ENCODE data around the gene GASK1A.
"Not testable (repeated sequence)": the region's sequence is repeated elsewhere in the genome, so short reads cannot be mapped to it uniquely, and the experiment has no call there.

Gene GASK1A

DNA sequence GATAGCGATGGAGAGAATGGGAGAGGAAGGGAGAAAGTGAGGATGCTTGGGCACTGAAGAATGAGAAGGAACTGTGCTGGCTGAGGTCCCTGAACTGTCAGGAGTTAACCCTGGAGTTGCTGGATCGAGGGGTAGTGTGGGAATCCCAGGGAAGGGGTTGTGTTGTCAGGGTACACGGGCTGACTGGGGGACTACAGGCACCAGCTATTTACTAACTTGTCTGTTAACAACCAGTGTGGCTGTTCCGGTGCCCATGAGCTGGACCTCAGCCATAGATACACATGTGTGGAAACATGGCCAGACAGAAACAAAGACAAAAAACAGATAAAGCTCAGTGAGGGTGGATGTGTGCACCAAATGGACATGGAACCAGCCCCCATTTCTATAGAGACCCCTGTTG, 55.1 kb downstream of the GASK1A start:
- no peaks in the 10 kb centered on the region for H3K9me3 ChIP-seq
- no peaks in the 10 kb centered on the region for H3K27me3 ChIP-seq (ENCODE audit: low read depth)
- in situ Hi-C loops (cut with MboI; ENCODE audit: low sequenced_read_pairs): no loop called here
- H3K4me3 ChIP-seq: no peak overlapping the region
- H3K36me3 ChIP-seq (replicated peaks): no peaks in the 10 kb centered on the region
- DNase-seq (ENCODE audit: low spot score in 2 of 2): no peak
- H3K4me1 ChIP-seq: no peaks in the 10 kb centered on the region

GRCh38 chr3:43034911-43035310, 55.8 kb downstream of the GASK1A start:
- no peaks in the 10 kb centered on the region for H3K36me3 ChIP-seq (replicated peaks)
- no peak for DNase-seq (ENCODE audit: low spot score in 2 of 2)
- no peaks in the 10 kb centered on the region for H3K9me3 ChIP-seq
- H3K27me3 ChIP-seq (ENCODE audit: low read depth): no peaks in the 10 kb centered on the region
- no peaks in the 10 kb centered on the region for H3K4me1 ChIP-seq
- H3K4me3 ChIP-seq: no peak overlapping the region
- in situ Hi-C loops (cut with MboI; ENCODE audit: low sequenced_read_pairs): no loop called here

DNA sequence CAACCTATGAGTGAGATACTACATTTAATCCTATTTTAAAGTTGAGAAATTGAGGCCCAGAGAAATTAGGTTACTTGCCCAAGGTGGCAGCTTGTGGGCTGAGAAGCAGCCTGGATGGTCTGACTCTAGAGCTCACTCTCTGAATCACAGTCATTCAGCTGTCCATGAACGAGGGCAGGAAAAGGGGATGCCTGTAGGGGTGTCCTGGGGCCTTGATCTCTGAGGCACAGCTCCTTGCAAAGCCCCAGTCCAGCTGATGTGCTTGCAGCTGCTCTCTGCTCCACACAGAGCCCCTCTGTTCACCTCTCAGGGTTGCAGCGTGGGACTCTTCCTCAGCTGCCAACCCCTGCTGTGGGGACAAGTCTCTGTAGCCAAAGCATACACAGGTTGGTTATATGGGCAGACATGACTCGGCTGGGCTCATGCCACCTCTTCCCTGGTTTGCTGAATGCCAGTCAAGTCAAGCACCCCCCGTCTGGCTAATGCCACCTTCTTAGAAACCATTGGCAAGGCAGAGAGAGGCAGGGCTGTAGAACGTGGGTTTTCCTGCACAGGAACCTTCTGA, 56.8 kb downstream of the GASK1A start:
- Histone ChIP-seq H3K27me3 (ENCODE audit: low read depth) (no peaks in the 10 kb centered on the region), H3K4me3 (no peak overlapping the region), H3K36me3 (replicated peaks) (no peaks in the 10 kb centered on the region), H3K4me1 (no peaks in the 10 kb centered on the region), H3K9me3 (no peaks in the 10 kb centered on the region)
- no peak for DNase-seq (ENCODE audit: low spot score in 2 of 2)
- in situ Hi-C loops (cut with MboI; ENCODE audit: low sequenced_read_pairs): no loop called here

GRCh38 chr3:43036621-43037423, 57.7 kb downstream of the GASK1A start:
- no peak for DNase-seq (ENCODE audit: low spot score in 2 of 2)
- Histone ChIP-seq H3K4me1 (no peaks in the 10 kb centered on the region), H3K27me3 (ENCODE audit: low read depth) (no peaks in the 10 kb centered on the region), H3K4me3 (no peak overlapping the region), H3K36me3 (replicated peaks) (no peaks in the 10 kb centered on the region), H3K9me3 (no peaks in the 10 kb centered on the region)
- in situ Hi-C loops (cut with MboI; ENCODE audit: low sequenced_read_pairs): no loop called here

DNA sequence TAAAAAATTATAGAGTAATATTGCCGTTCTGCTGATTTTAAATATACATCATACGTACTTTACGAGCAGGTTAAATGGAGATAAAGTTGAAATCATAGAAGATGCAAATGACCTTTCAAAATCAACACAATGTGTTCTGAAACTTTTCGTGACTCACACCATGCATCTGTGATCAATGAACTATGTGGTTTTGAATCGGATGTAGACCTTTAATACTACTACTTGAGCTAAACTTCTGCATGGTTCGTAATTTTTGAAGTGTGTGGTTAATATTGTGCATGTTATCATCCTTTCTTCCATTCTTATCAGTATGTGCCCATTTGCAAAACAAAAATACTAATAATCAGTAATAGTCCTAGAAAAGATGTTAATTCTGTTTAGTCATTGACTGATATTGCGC, 58.9 kb downstream of the GASK1A start:
- no peak for DNase-seq (ENCODE audit: low spot score in 2 of 2)
- H3K27me3 ChIP-seq (ENCODE audit: low read depth): no peaks in the 10 kb centered on the region
- H3K36me3 ChIP-seq (replicated peaks): no peaks in the 10 kb centered on the region
- in situ Hi-C loops (cut with MboI; ENCODE audit: low sequenced_read_pairs): no loop called here
- H3K4me1 ChIP-seq: no peaks in the 10 kb centered on the region
- no peaks in the 10 kb centered on the region for H3K9me3 ChIP-seq
- no peak overlapping the region for H3K4me3 ChIP-seq

DNA sequence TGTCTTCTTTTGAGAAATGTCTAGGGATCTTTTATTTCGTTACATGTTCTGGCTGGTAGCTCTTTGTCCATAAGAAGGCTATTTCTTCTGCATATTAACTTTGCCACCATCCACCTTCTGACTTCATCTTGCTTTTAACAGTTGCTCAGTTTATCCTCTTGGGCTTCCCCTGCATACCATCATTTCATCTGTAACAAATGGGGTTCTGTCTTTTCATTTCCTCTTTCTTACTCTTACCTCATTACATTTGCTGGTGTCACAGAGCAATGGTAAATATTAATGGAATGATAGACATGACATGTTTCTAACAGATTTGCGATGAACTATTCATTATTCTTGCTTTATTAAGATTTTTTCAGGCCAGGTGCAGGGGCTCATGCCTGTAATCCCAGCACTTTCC, 62.4 kb downstream of the GASK1A start:
- Histone ChIP-seq H3K4me3 (no peak overlapping the region), H3K9me3 (no peaks in the 10 kb centered on the region), H3K36me3 (replicated peaks) (no peaks in the 10 kb centered on the region), H3K4me1 (no peaks in the 10 kb centered on the region), H3K27me3 (ENCODE audit: low read depth) (no peaks in the 10 kb centered on the region)
- DNase-seq (ENCODE audit: low spot score in 2 of 2): no peak
- in situ Hi-C loops (cut with MboI; ENCODE audit: low sequenced_read_pairs): no loop called here

DNA sequence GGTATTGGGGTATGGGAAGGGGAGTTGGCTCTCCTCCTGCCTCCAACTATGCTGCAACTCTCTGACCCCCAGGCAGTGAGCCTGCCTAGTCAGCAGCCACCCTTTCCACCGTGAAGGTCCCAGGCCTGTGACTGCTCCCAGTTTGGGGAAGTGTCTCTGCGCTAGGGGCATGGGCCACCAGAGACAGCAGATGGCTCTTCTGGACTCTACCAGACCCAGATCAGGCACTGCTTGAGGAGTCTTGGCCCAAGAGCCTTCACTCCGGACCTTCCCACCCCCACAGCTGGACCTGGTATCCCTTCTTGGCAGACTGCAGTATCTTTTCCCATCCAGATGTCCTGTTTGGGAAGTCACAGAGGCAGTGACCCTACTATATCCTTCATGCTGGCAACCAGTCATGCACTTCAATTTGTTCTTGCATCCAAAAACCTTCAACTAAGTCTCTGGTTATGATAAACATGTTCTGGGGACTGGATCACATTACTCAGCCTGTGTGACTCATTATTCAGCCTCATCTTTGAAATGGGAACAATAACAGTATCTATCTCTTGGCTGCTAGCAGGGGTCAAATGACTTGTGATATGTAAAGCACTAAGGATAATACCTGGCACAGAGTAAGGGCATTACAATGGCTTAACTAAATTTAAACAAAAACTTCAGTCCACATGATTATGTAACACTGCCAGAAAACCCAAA, 64.1 kb downstream of the GASK1A start:
- DNase-seq (ENCODE audit: low spot score in 2 of 2): no peak
- Histone ChIP-seq H3K27me3 (ENCODE audit: low read depth) (no peaks in the 10 kb centered on the region), H3K9me3 (no peaks in the 10 kb centered on the region), H3K4me1 (no peaks in the 10 kb centered on the region), H3K4me3 (no peak overlapping the region), H3K36me3 (replicated peaks) (no peaks in the 10 kb centered on the region)
- in situ Hi-C loops (cut with MboI; ENCODE audit: low sequenced_read_pairs): no loop called here

- no peaks in the 10 kb centered on the region for H3K27me3 ChIP-seq (ENCODE audit: low read depth)
- H3K36me3 ChIP-seq (replicated peaks): no peaks in the 10 kb centered on the region
- in situ Hi-C loops (cut with MboI; ENCODE audit: low sequenced_read_pairs): no loop called here
- no peaks in the 10 kb centered on the region for H3K4me1 ChIP-seq
- no peaks in the 10 kb centered on the region for H3K9me3 ChIP-seq
- H3K4me3 ChIP-seq: no peak overlapping the region
- no peak for DNase-seq (ENCODE audit: low spot score in 2 of 2)
Observed at GRCh38 chr3:43043793-43044192, 64.7 kb downstream of the GASK1A start.

DNA sequence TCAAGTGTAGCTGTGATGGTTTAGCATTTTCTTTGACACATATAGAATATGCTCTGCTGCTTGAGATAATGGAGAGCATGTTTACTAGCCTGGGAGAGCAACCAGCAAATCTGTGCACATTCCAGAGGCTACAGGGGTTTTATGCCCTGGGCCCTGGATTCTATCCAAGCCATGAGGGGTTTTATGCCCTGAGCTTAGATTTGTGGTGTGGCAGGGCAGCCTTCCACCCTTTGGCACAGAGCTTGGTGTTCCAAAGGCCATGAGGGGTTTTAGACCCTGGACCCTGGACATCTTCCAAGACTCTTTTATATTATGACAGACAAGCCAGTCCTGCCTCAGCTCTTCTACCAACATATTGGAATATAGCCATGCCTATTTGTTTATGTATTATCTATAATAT, 66.0 kb downstream of the GASK1A start:
- H3K9me3 ChIP-seq; DNase-seq (ENCODE audit: low spot score in 2 of 2); in situ Hi-C loops (cut with MboI; ENCODE audit: low sequenced_read_pairs); H3K4me3 ChIP-seq; H3K27me3 ChIP-seq (ENCODE audit: low read depth); H3K4me1 ChIP-seq; H3K36me3 ChIP-seq (replicated peaks): not testable (repeated sequence)

DNA sequence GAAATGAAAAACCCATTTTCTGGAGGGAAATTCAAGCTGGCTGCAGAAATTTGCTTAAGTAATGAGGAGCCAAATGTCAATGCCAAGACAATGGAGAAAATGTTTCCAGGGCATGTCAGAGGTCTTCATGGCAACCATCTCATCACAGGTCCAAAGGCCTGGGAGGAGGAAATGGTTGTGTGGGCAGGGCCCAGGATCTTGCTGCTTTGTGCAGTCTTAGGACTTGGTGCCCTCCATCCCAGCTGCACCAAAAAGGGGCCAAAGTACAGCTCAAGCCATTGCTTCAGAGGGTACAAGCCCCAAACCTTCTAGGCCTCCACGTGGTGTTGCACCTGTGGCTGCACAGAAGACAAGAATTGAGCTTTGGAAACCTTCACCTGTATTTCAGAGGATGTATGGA, 67.5 kb downstream of the GASK1A start:
- no peak for DNase-seq (ENCODE audit: low spot score in 2 of 2)
- no peaks in the 10 kb centered on the region for H3K9me3 ChIP-seq
- no peaks in the 10 kb centered on the region for H3K4me1 ChIP-seq
- H3K36me3 ChIP-seq (replicated peaks): no peaks in the 10 kb centered on the region
- no peaks in the 10 kb centered on the region for H3K27me3 ChIP-seq (ENCODE audit: low read depth)
- in situ Hi-C loops (cut with MboI; ENCODE audit: low sequenced_read_pairs): no loop called here
- no peak overlapping the region for H3K4me3 ChIP-seq

- Histone ChIP-seq H3K9me3 (no peaks in the 10 kb centered on the region), H3K36me3 (replicated peaks) (no peaks in the 10 kb centered on the region)
Observed at GRCh38 chr3:43048470-43048869, 69.4 kb downstream of the GASK1A start.

DNA sequence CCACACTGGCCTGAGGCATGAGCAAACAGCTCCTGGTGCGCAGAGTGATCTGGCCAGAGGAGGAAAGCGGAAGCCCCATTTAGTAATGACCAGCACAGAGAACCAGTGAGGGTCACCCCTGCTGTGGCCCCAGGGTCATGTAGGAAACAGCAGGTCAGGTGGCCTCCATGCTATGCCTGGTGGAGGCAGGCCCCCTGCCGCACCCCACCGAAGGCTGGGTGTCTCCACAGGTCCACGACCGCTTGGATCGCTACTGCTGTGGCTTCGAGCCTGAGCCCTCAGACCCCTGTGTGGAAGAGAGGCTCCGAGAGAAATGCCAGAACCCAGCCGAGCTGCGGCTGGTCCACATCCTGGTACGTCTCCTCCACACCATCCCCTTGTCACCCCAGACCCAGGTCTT, 74.2 kb downstream of the GASK1A start:
- Histone ChIP-seq H3K4me1 (no peaks in the 10 kb centered on the region), H3K4me3 (no peak overlapping the region), H3K36me3 (replicated peaks) (no peaks in the 10 kb centered on the region), H3K9me3 (no peaks in the 10 kb centered on the region), H3K27me3 (ENCODE audit: low read depth) (no peaks in the 10 kb centered on the region)
- DNase-seq (ENCODE audit: low spot score in 2 of 2): no peak
- in situ Hi-C loops (cut with MboI; ENCODE audit: low sequenced_read_pairs): no loop called here

More at GRCh38 chr3:43048470-43048869, 69.4 kb downstream of the GASK1A start:
- in situ Hi-C loops (cut with MboI; ENCODE audit: low sequenced_read_pairs): no loop called here
- no peak for DNase-seq (ENCODE audit: low spot score in 2 of 2)
- H3K4me3 ChIP-seq: no peak overlapping the region
- no peaks in the 10 kb centered on the region for H3K4me1 ChIP-seq
- H3K27me3 ChIP-seq (ENCODE audit: low read depth): no peaks in the 10 kb centered on the region

GRCh38 chr3:43054754-43055153, 75.6 kb downstream of the GASK1A start:
- Histone ChIP-seq H3K27me3 (ENCODE audit: low read depth) (no peaks in the 10 kb centered on the region), H3K4me1 (no peaks in the 10 kb centered on the region), H3K9me3 (no peaks in the 10 kb centered on the region), H3K4me3 (no peak overlapping the region), H3K36me3 (replicated peaks) (no peaks in the 10 kb centered on the region)
- in situ Hi-C loops (cut with MboI; ENCODE audit: low sequenced_read_pairs): no loop called here
- no peak for DNase-seq (ENCODE audit: low spot score in 2 of 2)

DNA sequence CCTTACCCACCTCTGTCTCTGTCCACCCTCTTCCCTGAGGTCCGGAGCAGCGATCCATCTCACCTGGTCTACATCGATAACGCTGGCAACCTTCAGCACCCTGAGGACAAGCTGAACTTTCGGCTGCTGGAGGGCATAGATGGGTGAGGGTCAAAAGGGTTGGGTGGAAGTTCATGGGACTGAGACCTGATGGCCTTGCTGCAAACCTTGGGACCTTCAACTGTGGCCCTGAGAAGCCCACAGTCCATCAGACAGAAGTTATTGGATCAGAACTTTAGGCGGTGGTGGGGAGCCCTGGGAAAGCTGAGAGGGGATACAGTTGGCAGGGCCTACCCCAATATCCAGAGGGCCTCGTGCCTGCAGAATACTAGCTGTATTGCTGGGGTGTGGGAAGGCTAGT, 76.3 kb downstream of the GASK1A start:
- in situ Hi-C loops (cut with MboI; ENCODE audit: low sequenced_read_pairs): no loop called here
- Histone ChIP-seq H3K4me1 (no peaks in the 10 kb centered on the region), H3K36me3 (replicated peaks) (no peaks in the 10 kb centered on the region), H3K4me3 (no peak overlapping the region), H3K27me3 (ENCODE audit: low read depth) (no peaks in the 10 kb centered on the region), H3K9me3 (no peaks in the 10 kb centered on the region)
- no peak for DNase-seq (ENCODE audit: low spot score in 2 of 2)

Measured in HAP-1 (cell line).